H9 (cell line): ENCODE measurements around the gene PRODH2. TPM values are rescaled to one million over a fixed set of nuclear protein-coding genes. Genes with fewer than 3 reads are reported as not detected.
A peak's percentile ranks its signal among the peaks of the same experiment; 100 is the strongest.

ENCODE experiments used
- DNase-seq: peaks from one replicate; pipeline ENCODE4 v3.0.0-alpha.2; 2017
- H2AFZ ChIP-seq: one replicate; pipeline ENCODE4 v1.6.1; 2013; ENCODE audit warnings: mild to moderate bottlenecking, low read length, control low read depth, moderate library complexity
- H2AK5ac ChIP-seq: 2 replicates; pipeline ENCODE4 v1.6.1; 2013; ENCODE audit warnings: low read length, control low read depth, mixed read lengths; ENCODE audit not compliant: insufficient read length
- H2BK120ac ChIP-seq: one replicate; pipeline ENCODE4 v1.6.1; 2013; ENCODE audit warnings: low read depth, mild to moderate bottlenecking, low read length, control low read depth, inconsistent platforms; ENCODE audit not compliant: poor library complexity, severe bottlenecking
- H2BK12ac ChIP-seq: 2 replicates; pipeline ENCODE4 v1.6.1; 2013; ENCODE audit warnings: low read length, control low read depth, mixed read lengths, low read depth; ENCODE audit not compliant: insufficient read length
- H2BK15ac ChIP-seq: 2 replicates; pipeline ENCODE4 v1.6.1; 2013; ENCODE audit warnings: low read depth, low read length, control low read depth
- H2BK20ac ChIP-seq: one replicate; pipeline ENCODE4 v1.6.1; 2013; ENCODE audit warnings: low read depth, mild to moderate bottlenecking, low read length, control low read depth, inconsistent platforms; ENCODE audit not compliant: poor library complexity, severe bottlenecking
- H2BK5ac ChIP-seq: 2 replicates; pipeline ENCODE4 v1.6.1; 2013; ENCODE audit warnings: low read length, control low read depth, mixed read lengths; ENCODE audit not compliant: insufficient read length
- H3K14ac ChIP-seq: 2 replicates; pipeline ENCODE4 v1.6.1; 2013; ENCODE audit warnings: low read length, control low read depth; ENCODE audit not compliant: insufficient read depth
- H3K18ac ChIP-seq: 2 replicates; pipeline ENCODE4 v1.6.1; 2013; ENCODE audit warnings: low read depth, mild to moderate bottlenecking, mixed read lengths, low read length, control low read depth; ENCODE audit not compliant: insufficient read length
- H3K23ac ChIP-seq: 2 replicates; pipeline ENCODE4 v1.6.1; 2013; ENCODE audit warnings: low read length, control low read depth, mixed read lengths, low read depth; ENCODE audit not compliant: insufficient read length
- H3K23me2 ChIP-seq: 2 replicates; pipeline ENCODE4 v1.6.1; 2013; ENCODE audit warnings: low read depth, mild to moderate bottlenecking, mixed read lengths, low read length, control low read depth; ENCODE audit not compliant: insufficient read length, poor library complexity, severe bottlenecking
- H3K27ac ChIP-seq: 2 replicates; pipeline ENCODE4 v1.5.1; 2013; ENCODE audit warnings: low read length, control low read depth, mixed read lengths, low read depth; ENCODE audit not compliant: insufficient read length
- H3K27me3 ChIP-seq: 2 replicates; pipeline ENCODE4 v1.6.1; 2013; ENCODE audit warnings: low read length, control low read depth, inconsistent platforms; ENCODE audit not compliant: insufficient read depth
- H3K4ac ChIP-seq: 2 replicates; pipeline ENCODE4 v1.6.1; 2013; ENCODE audit warnings: low read depth, mild to moderate bottlenecking, control low read depth, inconsistent platforms, low read length, moderate library complexity
- H3K4me1 ChIP-seq: 2 replicates; pipeline ENCODE4 v1.6.1; 2013; ENCODE audit warnings: low read length, control low read depth, inconsistent platforms; ENCODE audit not compliant: insufficient read depth
- H3K4me2 ChIP-seq: 2 replicates; pipeline ENCODE4 v1.6.1; 2013; ENCODE audit warnings: low read length, control low read depth, mixed read lengths; ENCODE audit not compliant: insufficient read length, insufficient read depth
- H3K56ac ChIP-seq: 2 replicates; pipeline ENCODE4 v1.6.1; 2013; ENCODE audit warnings: low read depth, mild to moderate bottlenecking, mixed read lengths, low read length, control low read depth; ENCODE audit not compliant: insufficient read length
- H3K79me1 ChIP-seq: 2 replicates; pipeline ENCODE4 v1.6.1; 2013; ENCODE audit warnings: low read depth, mild to moderate bottlenecking, moderate library complexity, low read length, control low read depth, inconsistent platforms; ENCODE audit not compliant: insufficient read depth, poor library complexity, severe bottlenecking
- H3K79me2 ChIP-seq: 2 replicates; pipeline ENCODE4 v1.6.1; 2013; ENCODE audit warnings: low read length, control low read depth, inconsistent platforms; ENCODE audit not compliant: insufficient read depth
- H3K9ac ChIP-seq: 2 replicates; pipeline ENCODE4 v1.6.1; 2013; ENCODE audit warnings: low read length, control low read depth, mixed read lengths; ENCODE audit not compliant: insufficient read length; ENCODE audit errors: extremely low read depth
- H3K9me3 ChIP-seq: one replicate; pipeline ENCODE4 v1.6.1; 2013; ENCODE audit warnings: low read depth, low read length, inconsistent platforms; ENCODE audit not compliant: control insufficient read depth
- H3T11ph ChIP-seq: one replicate; pipeline ENCODE4 v1.6.1; 2013; ENCODE audit warnings: mild to moderate bottlenecking, low read length, control low read depth, inconsistent platforms
- H4K20me1 ChIP-seq: one replicate; pipeline ENCODE4 v1.6.1; 2013; ENCODE audit not compliant: control insufficient read depth, insufficient read length, insufficient read depth
- H4K5ac ChIP-seq: 2 replicates; pipeline ENCODE4 v1.6.1; 2013; ENCODE audit warnings: low read depth, mild to moderate bottlenecking, mixed read lengths, low read length, control low read depth; ENCODE audit not compliant: insufficient read length
- H4K8ac ChIP-seq: replicated peaks from 2 replicates; pipeline ENCODE4 v1.6.1; 2013; ENCODE audit warnings: low read length, control low read depth, mixed read lengths, low read depth; ENCODE audit not compliant: insufficient read length
- H4K91ac ChIP-seq: 2 replicates; pipeline ENCODE4 v1.6.1; 2013; ENCODE audit warnings: low read depth, mild to moderate bottlenecking, moderate library complexity, mixed read lengths, low read length, control low read depth; ENCODE audit not compliant: insufficient read length
- H3K27ac Mint-ChIP-seq, 3 experiments: 2 replicates in 2 of 3; 3 replicates in 1 of 3; pipeline ENCODE4 v1.8.0; 2020 to 2021; ENCODE audit warnings: mixed read lengths in 3 of 3, mild to moderate bottlenecking in 1 of 3, moderate library complexity in 1 of 3
- H3K27me3 Mint-ChIP-seq: 2 replicates; pipeline ENCODE4 v1.8.0; 2021; ENCODE audit warnings: low read depth, mild to moderate bottlenecking, moderate library complexity, mixed read lengths
- H3K36me3 Mint-ChIP-seq, 3 experiments: 2 replicates in 2 of 3; 3 replicates in 1 of 3; pipeline ENCODE4 v1.8.0; 2020 to 2021; ENCODE audit warnings: low read depth in 3 of 3, mixed read lengths in 3 of 3; ENCODE audit not compliant: insufficient read depth in 1 of 3
- H3K4me1 Mint-ChIP-seq, 2 experiments: 2 replicates each; pipeline ENCODE4 v1.8.0; 2020; ENCODE audit warnings: mixed read lengths in 2 of 2
- H3K4me3 Mint-ChIP-seq, 2 experiments: 2 replicates in 1 of 2; 3 replicates in 1 of 2; pipeline ENCODE4 v1.8.0; 2020 to 2021; ENCODE audit warnings: mild to moderate bottlenecking in 2 of 2, mixed read lengths in 2 of 2, moderate library complexity in 1 of 2
- H3K9me3 Mint-ChIP-seq, 2 experiments: 2 replicates in 1 of 2; 3 replicates in 1 of 2; pipeline ENCODE4 v1.8.0; 2020; ENCODE audit warnings: mild to moderate bottlenecking in 2 of 2, mixed read lengths in 2 of 2, moderate library complexity in 1 of 2
- WGBS: extraction: QIAGEN DNeasy Blood & Tissue Kit; methylation state at CpG from one replicate; pipeline ENCODE4 v1.1.7; 2013; ENCODE audit warnings: missing lambda C conversion rate, low lambda C conversion rate, mixed read lengths; ENCODE audit not compliant: insufficient read length; ENCODE audit errors: extremely low coverage; 5-methylcytosine and 5-hydroxymethylcytosine counted together
- total RNA-seq: library from RNA; stranded (reverse); gene quantifications from 2 replicates; pipeline ENCODE4 v1.2.1, GENCODE V29; 2021
- TF ChIP-seq, protein P1 (sequence below): fragments of 200-600 bp; sonication (generic); conservative IDR thresholded peaks from 3 replicates; pipeline ENCODE4 v1.8.0; 2021; ENCODE audit warnings: antibody characterized with exemption, mild to moderate bottlenecking

Gene PRODH2
- total RNA-seq, 1 experiment from 2014 or later = not detected

DNA sequence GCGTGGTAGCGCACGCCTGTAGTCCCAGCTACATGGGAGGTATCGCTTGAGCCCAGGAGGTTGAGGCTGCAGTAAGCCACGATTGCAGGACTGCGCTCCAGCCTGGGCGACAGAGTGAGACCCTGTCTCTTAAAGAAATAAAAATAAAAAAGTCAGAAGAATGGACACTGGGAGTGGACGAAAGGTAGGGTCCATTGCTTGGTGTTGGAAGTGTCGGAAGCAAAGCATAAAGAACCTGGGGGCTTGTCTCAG is 37.7 kb downstream of the PRODH2 start:
- no peak overlapping the region for H3K27ac ChIP-seq

More for the DNA sequence above, 37.7 kb downstream of the PRODH2 start:
- TF ChIP-seq, protein P1, sequence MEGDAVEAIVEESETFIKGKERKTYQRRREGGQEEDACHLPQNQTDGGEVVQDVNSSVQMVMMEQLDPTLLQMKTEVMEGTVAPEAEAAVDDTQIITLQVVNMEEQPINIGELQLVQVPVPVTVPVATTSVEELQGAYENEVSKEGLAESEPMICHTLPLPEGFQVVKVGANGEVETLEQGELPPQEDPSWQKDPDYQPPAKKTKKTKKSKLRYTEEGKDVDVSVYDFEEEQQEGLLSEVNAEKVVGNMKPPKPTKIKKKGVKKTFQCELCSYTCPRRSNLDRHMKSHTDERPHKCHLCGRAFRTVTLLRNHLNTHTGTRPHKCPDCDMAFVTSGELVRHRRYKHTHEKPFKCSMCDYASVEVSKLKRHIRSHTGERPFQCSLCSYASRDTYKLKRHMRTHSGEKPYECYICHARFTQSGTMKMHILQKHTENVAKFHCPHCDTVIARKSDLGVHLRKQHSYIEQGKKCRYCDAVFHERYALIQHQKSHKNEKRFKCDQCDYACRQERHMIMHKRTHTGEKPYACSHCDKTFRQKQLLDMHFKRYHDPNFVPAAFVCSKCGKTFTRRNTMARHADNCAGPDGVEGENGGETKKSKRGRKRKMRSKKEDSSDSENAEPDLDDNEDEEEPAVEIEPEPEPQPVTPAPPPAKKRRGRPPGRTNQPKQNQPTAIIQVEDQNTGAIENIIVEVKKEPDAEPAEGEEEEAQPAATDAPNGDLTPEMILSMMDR = no peak
- H3K36me3 Mint-ChIP-seq = peaks cover 0 to 8% (median 2%) of the 10 kb centered on the region in 3 experiments; a peak in 3 of 7 replicates
- Histone ChIP-seq H2BK20ac (no peak overlapping the region), H2AK5ac (no peak overlapping the region), H2BK5ac (no peak overlapping the region), H2BK12ac (no peak overlapping the region), H3K23ac (no peak overlapping the region), H4K91ac (no peak overlapping the region), H3T11ph (no peak overlapping the region), H3K4ac (no peak overlapping the region), H3K79me1 (no peaks in the 10 kb centered on the region), H3K79me2 (no peaks in the 10 kb centered on the region), H4K20me1 (no peaks in the 10 kb centered on the region), H4K5ac (no peak overlapping the region), H2BK120ac (no peak overlapping the region), H2BK15ac (no peak overlapping the region), H3K14ac (no peak overlapping the region), H4K8ac (no peak overlapping the region), H3K27me3 (no peaks in the 10 kb centered on the region), H3K23me2 (peaks cover 5% of the 10 kb centered on the region), H3K9ac (no peak overlapping the region), H3K4me1 (peaks cover 5% of the 10 kb centered on the region; the same call in 1 of the 2 replicates), H3K18ac (no peak overlapping the region), H2AFZ (no peak overlapping the region), H3K9me3 (no peaks in the 10 kb centered on the region), H3K4me2 (no peak overlapping the region), H3K56ac (no peak overlapping the region)
- peak overlapping the region; percentile 65 to 88 for H3K4me3 Mint-ChIP-seq
- peaks cover 25 to 29% of the 10 kb centered on the region in 2 experiments for H3K4me1 Mint-ChIP-seq
- peaks cover 45% of the 10 kb centered on the region for H3K27me3 Mint-ChIP-seq
- H3K27ac Mint-ChIP-seq = no peak overlapping the region
- WGBS = no CpG with 5 or more reads among the region's 9 CpGs
- DNase-seq = no peak
- H3K9me3 Mint-ChIP-seq = no peaks in the 10 kb centered on the region; a peak in 1 of 5 replicates
